Panc1 (cell line): ENCODE results near the gene TMED4.

Experiments
- CTCF ChIP-seq: fragments of 450-650 bp; IDR thresholded peaks from 2 replicates; pipeline ENCODE4 v1.5.1; 2017; ENCODE audit warnings: mild to moderate bottlenecking
- TCF7L2 ChIP-seq: IDR thresholded peaks from 2 replicates; pipeline ENCODE4 v1.6.1; 2011; ENCODE audit warnings: mild to moderate bottlenecking, low read depth, low read length, inconsistent platforms

GRCh38 chr7:44599222-44599621 is 17.2 kb upstream of the TMED4 start:
- TF ChIP-seq CTCF = no peak
- no peak for TF ChIP-seq TCF7L2
